Measurements from ENCODE around the gene TRIOBP.

TRIOBP gene

DNA sequence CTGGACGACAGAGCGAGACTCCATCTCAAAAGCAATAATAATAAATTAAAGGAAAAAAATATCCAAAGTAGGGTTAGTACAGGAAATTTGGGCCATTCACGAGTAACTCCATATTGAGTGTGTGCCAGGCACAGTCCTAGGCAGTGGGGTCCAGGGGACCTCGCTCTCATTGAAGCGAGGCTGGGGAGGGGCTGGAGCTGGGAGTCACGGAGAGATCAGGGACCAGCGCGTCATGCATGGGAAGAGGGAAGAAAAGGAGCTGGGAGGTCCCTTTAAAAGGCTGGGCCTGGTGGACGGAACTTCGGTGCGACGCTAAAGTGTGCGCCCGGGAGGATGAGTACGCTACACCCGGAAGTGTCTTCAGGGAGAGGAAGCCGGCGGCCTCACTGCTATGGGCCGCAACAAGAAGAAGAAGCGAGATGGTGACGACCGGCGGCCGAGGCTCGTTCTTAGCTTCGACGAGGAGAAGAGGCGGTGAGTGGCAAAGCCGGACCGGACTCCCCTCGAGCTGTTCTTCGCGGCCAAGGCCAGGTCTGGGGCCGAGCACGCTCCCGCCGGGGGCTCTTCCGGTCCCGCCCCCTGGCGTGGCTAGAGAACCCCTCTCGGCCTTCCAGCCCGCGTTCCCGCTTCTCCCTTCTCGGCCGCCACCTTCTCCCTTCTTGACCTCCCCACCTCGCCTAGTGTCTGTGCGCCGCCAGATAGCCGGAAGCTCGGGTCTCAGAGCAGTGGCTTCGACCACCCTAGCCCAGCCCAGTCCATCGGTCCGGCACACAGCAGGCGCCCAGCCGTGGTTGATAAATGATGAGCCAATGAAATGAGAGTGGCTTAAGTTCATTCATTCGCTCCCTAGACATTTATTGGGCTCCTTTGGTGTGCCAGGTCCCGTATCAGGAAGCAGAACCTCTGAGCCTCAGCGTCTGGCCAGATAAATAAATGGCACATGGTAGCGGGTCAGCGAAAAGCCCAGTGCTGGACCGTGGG lies 10.6 kb upstream of the TRIOBP start, which contains the start of gene NOL12 (continued):
- TF ChIP-seq, protein P1, sequence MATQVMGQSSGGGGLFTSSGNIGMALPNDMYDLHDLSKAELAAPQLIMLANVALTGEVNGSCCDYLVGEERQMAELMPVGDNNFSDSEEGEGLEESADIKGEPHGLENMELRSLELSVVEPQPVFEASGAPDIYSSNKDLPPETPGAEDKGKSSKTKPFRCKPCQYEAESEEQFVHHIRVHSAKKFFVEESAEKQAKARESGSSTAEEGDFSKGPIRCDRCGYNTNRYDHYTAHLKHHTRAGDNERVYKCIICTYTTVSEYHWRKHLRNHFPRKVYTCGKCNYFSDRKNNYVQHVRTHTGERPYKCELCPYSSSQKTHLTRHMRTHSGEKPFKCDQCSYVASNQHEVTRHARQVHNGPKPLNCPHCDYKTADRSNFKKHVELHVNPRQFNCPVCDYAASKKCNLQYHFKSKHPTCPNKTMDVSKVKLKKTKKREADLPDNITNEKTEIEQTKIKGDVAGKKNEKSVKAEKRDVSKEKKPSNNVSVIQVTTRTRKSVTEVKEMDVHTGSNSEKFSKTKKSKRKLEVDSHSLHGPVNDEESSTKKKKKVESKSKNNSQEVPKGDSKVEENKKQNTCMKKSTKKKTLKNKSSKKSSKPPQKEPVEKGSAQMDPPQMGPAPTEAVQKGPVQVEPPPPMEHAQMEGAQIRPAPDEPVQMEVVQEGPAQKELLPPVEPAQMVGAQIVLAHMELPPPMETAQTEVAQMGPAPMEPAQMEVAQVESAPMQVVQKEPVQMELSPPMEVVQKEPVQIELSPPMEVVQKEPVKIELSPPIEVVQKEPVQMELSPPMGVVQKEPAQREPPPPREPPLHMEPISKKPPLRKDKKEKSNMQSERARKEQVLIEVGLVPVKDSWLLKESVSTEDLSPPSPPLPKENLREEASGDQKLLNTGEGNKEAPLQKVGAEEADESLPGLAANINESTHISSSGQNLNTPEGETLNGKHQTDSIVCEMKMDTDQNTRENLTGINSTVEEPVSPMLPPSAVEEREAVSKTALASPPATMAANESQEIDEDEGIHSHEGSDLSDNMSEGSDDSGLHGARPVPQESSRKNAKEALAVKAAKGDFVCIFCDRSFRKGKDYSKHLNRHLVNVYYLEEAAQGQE (tag by site-specific recombination; IDR thresholded peaks at IDR 0.05), result peak; percentile 40; the same call in 1 of the 2 replicates
- TF ChIP-seq, protein P2, sequence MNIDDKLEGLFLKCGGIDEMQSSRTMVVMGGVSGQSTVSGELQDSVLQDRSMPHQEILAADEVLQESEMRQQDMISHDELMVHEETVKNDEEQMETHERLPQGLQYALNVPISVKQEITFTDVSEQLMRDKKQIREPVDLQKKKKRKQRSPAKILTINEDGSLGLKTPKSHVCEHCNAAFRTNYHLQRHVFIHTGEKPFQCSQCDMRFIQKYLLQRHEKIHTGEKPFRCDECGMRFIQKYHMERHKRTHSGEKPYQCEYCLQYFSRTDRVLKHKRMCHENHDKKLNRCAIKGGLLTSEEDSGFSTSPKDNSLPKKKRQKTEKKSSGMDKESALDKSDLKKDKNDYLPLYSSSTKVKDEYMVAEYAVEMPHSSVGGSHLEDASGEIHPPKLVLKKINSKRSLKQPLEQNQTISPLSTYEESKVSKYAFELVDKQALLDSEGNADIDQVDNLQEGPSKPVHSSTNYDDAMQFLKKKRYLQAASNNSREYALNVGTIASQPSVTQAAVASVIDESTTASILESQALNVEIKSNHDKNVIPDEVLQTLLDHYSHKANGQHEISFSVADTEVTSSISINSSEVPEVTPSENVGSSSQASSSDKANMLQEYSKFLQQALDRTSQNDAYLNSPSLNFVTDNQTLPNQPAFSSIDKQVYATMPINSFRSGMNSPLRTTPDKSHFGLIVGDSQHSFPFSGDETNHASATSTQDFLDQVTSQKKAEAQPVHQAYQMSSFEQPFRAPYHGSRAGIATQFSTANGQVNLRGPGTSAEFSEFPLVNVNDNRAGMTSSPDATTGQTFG (tag by site-specific recombination; IDR thresholded peaks at IDR 0.05; ENCODE audit: borderline replicate concordance), result peak; percentile 87
- TF ChIP-seq SETDB1 (IDR thresholded peaks at IDR 0.05; ENCODE audit: insufficient read length, low read length) (no peak), ZNF707 (tag by site-specific recombination; IDR thresholded peaks at IDR 0.05) (no peak), YY1 (tag by site-specific recombination; IDR thresholded peaks at IDR 0.05) (peak; percentile 81), ZNF146 (tag by site-specific recombination; IDR thresholded peaks at IDR 0.05) (no peak; the same call in none of the 2 replicates), ZNF211 (tag by site-specific recombination; IDR thresholded peaks at IDR 0.05; ENCODE audit: low read depth) (no peak), ZNF561 (tag by site-specific recombination; IDR thresholded peaks at IDR 0.05; ENCODE audit: borderline replicate concordance) (peak; percentile 97), ZNF121 (tag by site-specific recombination; IDR thresholded peaks at IDR 0.05) (peak; percentile 97), ZNF571 (tag by site-specific recombination; IDR thresholded peaks at IDR 0.05) (no peak), ZNF169 (tag by site-specific recombination; IDR thresholded peaks at IDR 0.05) (no peak; the same call in 1 of the 2 replicates), ZNF558 (tag by site-specific recombination; IDR thresholded peaks at IDR 0.05) (peak; percentile 68), ZNF510 (tag by site-specific recombination; IDR thresholded peaks at IDR 0.05; ENCODE audit: insufficient replicate concordance) (no peak), ZNF214 (tag by site-specific recombination; IDR thresholded peaks at IDR 0.05; ENCODE audit: borderline replicate concordance) (no peak; the same call in 1 of the 2 replicates), ZNF776 (tag by site-specific recombination; IDR thresholded peaks at IDR 0.05; ENCODE audit: borderline replicate concordance) (no peak), ZNF521 (tag by site-specific recombination; IDR thresholded peaks at IDR 0.05) (no peak)
- TF ChIP-seq, protein P3, sequence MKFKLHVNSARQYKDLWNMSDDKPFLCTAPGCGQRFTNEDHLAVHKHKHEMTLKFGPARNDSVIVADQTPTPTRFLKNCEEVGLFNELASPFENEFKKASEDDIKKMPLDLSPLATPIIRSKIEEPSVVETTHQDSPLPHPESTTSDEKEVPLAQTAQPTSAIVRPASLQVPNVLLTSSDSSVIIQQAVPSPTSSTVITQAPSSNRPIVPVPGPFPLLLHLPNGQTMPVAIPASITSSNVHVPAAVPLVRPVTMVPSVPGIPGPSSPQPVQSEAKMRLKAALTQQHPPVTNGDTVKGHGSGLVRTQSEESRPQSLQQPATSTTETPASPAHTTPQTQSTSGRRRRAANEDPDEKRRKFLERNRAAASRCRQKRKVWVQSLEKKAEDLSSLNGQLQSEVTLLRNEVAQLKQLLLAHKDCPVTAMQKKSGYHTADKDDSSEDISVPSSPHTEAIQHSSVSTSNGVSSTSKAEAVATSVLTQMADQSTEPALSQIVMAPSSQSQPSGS (tag by site-specific recombination; IDR thresholded peaks at IDR 0.05; ENCODE audit: low read depth), result peak; percentile 22; the same call in 1 of the 2 replicates
- TF ChIP-seq, protein P4, sequence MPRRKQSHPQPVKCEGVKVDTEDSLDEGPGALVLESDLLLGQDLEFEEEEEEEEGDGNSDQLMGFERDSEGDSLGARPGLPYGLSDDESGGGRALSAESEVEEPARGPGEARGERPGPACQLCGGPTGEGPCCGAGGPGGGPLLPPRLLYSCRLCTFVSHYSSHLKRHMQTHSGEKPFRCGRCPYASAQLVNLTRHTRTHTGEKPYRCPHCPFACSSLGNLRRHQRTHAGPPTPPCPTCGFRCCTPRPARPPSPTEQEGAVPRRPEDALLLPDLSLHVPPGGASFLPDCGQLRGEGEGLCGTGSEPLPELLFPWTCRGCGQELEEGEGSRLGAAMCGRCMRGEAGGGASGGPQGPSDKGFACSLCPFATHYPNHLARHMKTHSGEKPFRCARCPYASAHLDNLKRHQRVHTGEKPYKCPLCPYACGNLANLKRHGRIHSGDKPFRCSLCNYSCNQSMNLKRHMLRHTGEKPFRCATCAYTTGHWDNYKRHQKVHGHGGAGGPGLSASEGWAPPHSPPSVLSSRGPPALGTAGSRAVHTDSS (tag by site-specific recombination; IDR thresholded peaks at IDR 0.05), result peak; percentile 58; the same call in 1 of the 2 replicates
- TF ChIP-seq, protein P5, sequence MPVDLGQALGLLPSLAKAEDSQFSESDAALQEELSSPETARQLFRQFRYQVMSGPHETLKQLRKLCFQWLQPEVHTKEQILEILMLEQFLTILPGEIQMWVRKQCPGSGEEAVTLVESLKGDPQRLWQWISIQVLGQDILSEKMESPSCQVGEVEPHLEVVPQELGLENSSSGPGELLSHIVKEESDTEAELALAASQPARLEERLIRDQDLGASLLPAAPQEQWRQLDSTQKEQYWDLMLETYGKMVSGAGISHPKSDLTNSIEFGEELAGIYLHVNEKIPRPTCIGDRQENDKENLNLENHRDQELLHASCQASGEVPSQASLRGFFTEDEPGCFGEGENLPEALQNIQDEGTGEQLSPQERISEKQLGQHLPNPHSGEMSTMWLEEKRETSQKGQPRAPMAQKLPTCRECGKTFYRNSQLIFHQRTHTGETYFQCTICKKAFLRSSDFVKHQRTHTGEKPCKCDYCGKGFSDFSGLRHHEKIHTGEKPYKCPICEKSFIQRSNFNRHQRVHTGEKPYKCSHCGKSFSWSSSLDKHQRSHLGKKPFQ (tag by site-specific recombination; IDR thresholded peaks at IDR 0.05), result peak; percentile 64; the same call in 1 of the 2 replicates
- TF ChIP-seq, protein P6, sequence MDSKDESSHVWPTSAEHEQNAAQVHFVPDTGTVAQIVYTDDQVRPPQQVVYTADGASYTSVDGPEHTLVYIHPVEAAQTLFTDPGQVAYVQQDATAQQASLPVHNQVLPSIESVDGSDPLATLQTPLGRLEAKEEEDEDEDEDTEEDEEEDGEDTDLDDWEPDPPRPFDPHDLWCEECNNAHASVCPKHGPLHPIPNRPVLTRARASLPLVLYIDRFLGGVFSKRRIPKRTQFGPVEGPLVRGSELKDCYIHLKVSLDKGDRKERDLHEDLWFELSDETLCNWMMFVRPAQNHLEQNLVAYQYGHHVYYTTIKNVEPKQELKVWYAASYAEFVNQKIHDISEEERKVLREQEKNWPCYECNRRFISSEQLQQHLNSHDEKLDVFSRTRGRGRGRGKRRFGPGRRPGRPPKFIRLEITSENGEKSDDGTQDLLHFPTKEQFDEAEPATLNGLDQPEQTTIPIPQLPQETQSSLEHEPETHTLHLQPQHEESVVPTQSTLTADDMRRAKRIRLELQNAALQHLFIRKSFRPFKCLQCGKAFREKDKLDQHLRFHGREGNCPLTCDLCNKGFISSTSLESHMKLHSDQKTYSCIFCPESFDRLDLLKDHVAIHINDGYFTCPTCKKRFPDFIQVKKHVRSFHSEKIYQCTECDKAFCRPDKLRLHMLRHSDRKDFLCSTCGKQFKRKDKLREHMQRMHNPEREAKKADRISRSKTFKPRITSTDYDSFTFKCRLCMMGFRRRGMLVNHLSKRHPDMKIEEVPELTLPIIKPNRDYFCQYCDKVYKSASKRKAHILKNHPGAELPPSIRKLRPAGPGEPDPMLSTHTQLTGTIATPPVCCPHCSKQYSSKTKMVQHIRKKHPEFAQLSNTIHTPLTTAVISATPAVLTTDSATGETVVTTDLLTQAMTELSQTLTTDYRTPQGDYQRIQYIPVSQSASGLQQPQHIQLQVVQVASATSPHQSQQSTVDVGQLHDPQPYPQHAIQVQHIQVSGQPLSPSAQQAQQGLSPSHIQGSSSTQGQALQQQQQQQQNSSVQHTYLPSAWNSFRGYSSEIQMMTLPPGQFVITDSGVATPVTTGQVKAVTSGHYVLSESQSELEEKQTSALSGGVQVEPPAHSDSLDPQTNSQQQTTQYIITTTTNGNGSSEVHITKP (tag by site-specific recombination; IDR thresholded peaks at IDR 0.05), result peak; percentile 72
- TF ChIP-seq, protein P7, sequence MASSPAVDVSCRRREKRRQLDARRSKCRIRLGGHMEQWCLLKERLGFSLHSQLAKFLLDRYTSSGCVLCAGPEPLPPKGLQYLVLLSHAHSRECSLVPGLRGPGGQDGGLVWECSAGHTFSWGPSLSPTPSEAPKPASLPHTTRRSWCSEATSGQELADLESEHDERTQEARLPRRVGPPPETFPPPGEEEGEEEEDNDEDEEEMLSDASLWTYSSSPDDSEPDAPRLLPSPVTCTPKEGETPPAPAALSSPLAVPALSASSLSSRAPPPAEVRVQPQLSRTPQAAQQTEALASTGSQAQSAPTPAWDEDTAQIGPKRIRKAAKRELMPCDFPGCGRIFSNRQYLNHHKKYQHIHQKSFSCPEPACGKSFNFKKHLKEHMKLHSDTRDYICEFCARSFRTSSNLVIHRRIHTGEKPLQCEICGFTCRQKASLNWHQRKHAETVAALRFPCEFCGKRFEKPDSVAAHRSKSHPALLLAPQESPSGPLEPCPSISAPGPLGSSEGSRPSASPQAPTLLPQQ (tag by site-specific recombination; IDR thresholded peaks at IDR 0.05), result peak; percentile 93

Data from HEK293 (cell line).